GM19372 (cell line): ENCODE measurements around the gene CCDC27.
A peak's percentile ranks its signal among the peaks of the same experiment; 100 is the strongest.
"Not testable (repeated sequence)": the region's sequence is repeated elsewhere in the genome, so short reads cannot be mapped to it uniquely, and the experiment has no call there.

Source experiments
- ATAC-seq: cut with Tn5 transposase; IDR thresholded peaks from one replicate; pipeline ENCODE4 v1.9.1; 2021; ENCODE audit warnings: mild to moderate bottlenecking, low read depth, moderate library complexity; ENCODE audit not compliant: unreplicated experiment

Gene CCDC27

GRCh38 chr1:3788756-3789420 lies 36.6 kb downstream of the CCDC27 start:
- ATAC-seq: no peak

GRCh38 chr1:3789421-3790300 lies 37.4 kb downstream of the CCDC27 start:
- ATAC-seq: no peak

DNA sequence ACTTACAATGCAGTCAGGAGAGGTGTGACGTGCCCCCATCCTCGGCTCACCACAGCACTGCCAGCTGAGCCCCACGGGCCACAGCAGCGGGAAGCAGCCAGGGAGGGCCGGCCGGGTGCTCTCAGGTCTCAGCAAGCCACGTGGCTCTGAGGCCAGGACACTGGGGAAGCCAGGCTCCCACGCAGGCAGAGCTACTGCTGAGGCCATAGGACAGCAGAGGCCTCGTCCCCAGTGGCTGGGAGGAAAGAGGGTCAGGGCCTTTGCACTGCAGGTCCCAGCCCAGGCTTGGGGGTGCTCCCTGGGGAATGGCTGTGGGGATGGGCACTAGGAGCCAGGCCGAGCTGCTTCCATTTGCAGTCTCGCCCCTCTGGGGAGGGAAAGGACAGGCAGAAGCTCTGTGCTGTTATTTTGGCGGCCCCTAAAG lies 38.3 kb downstream of the CCDC27 start:
- ATAC-seq: no peak

GRCh38 chr1:3790952-3791351 lies 38.7 kb downstream of the CCDC27 start:
- no peak for ATAC-seq

DNA sequence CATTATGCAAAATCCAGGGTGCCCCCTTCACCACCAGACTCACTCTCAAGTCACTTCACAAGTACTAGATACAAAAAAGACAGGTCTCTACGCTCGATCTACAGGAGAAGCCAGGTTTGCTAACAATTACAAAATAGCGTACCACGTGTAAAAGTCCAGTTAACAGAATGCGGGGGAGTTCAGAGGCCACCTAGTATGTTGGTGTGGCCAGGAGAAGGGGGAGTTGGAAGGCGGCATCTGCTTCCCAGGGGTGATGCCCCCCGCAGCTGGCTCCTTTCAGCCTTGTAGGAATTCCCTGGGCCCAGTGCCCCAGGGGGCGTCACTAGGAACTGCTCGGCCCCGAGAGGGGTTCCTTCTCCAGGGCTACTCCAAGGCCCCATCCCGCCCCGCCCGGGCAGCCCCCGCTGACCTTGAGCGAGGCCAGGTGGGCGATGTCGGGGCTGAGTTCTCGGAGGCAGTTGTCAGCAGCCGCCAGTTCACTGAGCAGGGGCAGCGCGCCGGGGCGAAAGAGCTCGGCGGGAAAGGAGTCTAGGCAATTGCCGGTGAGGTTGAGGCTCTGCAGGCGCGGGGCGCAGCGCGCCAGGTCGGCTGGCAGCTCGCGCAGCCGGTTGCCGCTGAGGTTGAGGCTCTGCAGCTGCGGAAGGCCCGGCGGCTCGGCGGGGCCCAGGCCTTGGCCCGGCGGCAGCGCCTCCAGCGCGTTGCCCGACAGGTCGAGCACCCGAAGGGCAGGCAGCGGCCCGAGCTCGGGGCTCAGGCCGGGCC lies 43.4 kb downstream of the CCDC27 start:
- ATAC-seq: no peak

GRCh38 chr1:3796215-3797061 lies 44.2 kb downstream of the CCDC27 start, which contains the start of gene LRRC47:
TSS of gene LRRC47 (minus strand) at chr1:3796498. CDS start at chr1:3796476, 22 bp downstream.
- peak; percentile 97 for ATAC-seq

DNA sequence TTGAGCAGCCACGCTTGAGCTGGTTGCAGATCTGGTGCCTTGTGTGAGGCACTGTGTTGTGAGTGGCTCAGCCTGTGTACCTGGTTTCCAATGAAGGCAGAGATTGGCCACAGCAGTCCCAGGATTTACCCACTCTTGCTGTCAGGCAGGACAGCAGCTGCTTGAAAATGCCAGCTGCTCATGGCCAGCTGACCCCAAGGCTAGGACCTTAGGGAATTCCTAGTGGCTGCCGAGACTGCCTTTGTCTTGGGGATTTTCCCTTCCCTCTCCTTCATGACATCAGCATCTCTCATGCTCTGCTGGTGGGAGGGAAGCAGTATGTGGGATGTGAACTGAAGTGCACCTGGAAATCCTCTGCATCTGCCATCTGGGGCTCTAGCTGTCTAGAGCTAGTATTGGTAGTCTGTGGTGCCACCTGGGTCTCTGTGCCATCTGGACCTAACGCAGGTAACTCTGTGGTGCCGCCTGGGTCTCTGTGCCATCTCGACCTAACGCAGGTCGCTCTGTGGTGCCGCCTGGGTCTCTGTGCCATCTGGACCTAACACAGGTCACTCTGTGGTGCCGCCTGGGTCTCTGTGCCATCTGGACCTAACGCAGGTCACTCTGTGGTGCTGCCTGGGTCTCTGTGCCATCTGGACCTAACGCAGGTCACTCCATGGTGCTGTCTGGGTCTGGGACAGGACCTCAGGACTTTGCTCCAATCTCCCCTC lies 47.9 kb downstream of the CCDC27 start:
- ATAC-seq: no peak

DNA sequence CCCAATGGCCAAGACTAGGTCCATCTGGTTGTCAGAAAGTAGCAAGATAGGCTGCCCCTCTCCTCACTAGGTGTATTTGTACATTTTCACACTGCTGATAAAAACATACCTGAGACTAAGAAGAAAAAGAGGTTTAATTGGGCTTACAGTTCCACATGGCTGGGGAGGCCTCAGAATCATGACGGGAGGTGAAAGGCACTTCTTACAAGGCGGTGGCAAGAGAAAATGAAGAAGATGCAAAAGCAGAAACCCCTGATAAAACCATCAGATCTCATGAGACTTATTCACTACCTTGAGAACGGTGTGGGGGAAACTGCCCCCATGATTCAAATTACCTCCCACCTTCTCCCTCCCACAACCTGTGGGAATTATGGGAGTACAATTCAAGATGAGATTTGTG lies 48.5 kb downstream of the CCDC27 start:
- not testable (repeated sequence) for ATAC-seq

DNA sequence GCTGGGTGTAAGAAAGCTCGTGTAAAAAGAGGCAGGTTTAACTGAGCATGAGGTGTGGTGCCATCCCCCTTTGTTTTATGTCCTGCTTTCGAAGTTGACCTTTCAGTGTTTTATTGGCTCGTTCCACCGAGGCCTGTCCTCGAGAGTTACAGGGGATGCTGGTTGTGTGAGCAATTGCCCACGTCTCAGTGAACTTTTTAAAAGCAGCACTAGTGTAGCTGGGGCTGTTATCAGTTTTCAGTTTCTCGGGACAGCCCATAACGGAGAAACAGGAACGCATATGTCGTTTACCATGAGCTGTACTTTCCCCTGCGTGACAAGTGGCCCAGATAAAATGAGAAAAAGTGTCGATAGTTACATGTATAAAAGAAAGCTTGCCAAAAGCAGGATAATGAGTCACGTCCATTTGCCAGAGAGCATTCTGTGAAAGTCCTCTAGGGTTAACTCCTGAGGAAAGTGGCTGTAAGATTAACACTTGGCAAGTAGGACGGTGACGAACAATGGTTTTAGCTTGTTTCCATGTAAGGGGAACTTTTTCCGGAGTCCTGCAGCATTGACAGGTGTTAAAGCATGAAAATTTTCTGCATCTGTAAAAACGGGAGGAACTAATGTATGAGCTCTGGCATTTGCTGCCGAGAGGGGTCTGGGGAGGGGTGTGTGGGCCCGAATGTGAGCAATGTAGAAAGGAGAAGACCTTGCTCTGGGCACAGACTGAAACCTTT lies 51.8 kb downstream of the CCDC27 start:
- ATAC-seq: no peak

- ATAC-seq: not testable (repeated sequence)
Measured at GRCh38 chr1:3804627-3804944, 52.3 kb downstream of the CCDC27 start.

- no peak for ATAC-seq
Measured at GRCh38 chr1:3805038-3805437, 52.8 kb downstream of the CCDC27 start.

- ATAC-seq: no peak
Measured at GRCh38 chr1:3807769-3808168, 55.5 kb downstream of the CCDC27 start.

GRCh38 chr1:3809680-3810079 lies 57.4 kb downstream of the CCDC27 start:
- ATAC-seq: no peak

DNA sequence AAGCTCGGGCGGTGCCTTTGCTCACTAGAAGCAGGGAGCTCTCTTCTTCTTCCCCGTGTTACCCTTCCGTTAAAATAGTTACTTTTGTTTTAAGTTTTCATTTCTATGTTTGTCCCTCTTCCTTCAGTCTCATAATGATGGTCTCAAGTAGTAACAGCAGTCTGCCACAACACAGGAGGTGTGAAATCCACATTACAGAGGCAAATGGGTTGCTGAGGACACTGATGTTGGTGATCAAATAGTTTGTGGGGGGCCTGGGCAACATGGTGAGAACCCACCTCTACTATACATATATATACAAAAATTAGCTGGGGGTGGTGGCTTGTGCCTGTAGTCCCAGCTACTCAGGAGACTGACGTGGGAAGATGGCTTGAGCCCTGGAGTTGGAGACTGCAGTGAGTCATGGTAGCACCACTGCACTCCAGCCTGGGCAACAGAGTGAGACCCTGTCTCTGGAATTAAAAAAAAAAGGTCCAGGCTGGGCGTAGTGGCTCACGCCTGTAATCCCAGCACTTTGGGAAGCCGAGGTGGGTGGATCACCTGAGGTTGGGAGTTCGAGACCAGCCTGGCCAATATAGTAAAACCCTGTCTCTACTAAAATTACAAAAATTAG lies 58.0 kb downstream of the CCDC27 start:
- ATAC-seq: not testable (repeated sequence)

GRCh38 chr1:3811595-3811911 lies 59.3 kb downstream of the CCDC27 start:
- no peak for ATAC-seq

GRCh38 chr1:3814065-3814464 lies 61.8 kb downstream of the CCDC27 start:
- no peak for ATAC-seq

- ATAC-seq: no peak
Measured at GRCh38 chr1:3814771-3815561, 62.7 kb downstream of the CCDC27 start.
